OCI-LY7 (cell line): ENCODE data around the gene TTC7B.

Experiments used
- EZH2phosphoT487 ChIP-seq: fragments of 200-600 bp; sonication (generic); IDR thresholded peaks from 2 replicates; pipeline ENCODE4 v1.6.1; 2018; ENCODE audit warnings: low read depth, borderline replicate concordance, mild to moderate bottlenecking, mixed run types, antibody characterized with exemption, low read length, moderate library complexity, mixed read lengths
- TF ChIP-seq, protein P1 (sequence below): fragments of 200-600 bp; sonication (generic); conservative IDR thresholded peaks from 2 replicates; pipeline ENCODE4 v1.5.1; 2014; ENCODE audit warnings: mild to moderate bottlenecking, antibody characterized with exemption, low read length, moderate library complexity, mixed read lengths

DNA sequence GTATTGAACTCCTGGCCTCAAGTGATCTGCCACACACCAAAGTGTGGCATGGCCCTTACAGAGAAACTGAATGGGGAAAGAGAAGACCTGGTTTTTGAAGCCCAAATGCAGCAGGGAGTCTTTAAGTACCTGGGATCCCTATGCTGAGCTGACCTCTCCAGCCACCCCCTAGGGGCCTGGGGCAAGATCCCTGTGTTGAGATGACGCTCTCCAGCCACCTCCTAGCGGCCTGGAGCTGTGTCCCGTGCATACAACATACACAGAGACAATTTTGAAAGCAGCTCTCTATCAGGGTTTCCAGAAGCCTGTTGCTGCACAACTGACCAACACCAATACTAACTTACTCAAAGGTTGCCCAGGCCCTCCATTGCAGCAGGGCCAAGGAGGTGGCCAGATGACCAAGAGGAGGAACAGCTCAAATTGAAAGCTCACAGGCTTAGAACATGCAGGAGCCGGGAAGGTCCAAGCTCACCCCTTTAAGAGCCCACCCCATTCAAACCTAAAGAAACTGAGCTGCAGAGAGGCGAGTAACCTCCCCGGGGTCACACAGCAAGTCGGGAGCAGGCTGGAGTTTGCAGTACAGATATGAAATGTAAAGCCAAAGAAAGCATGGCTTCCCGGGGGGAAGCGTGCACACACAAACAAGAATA, 31.5 kb downstream of the TTC7B start:
- TF ChIP-seq, protein P1, sequence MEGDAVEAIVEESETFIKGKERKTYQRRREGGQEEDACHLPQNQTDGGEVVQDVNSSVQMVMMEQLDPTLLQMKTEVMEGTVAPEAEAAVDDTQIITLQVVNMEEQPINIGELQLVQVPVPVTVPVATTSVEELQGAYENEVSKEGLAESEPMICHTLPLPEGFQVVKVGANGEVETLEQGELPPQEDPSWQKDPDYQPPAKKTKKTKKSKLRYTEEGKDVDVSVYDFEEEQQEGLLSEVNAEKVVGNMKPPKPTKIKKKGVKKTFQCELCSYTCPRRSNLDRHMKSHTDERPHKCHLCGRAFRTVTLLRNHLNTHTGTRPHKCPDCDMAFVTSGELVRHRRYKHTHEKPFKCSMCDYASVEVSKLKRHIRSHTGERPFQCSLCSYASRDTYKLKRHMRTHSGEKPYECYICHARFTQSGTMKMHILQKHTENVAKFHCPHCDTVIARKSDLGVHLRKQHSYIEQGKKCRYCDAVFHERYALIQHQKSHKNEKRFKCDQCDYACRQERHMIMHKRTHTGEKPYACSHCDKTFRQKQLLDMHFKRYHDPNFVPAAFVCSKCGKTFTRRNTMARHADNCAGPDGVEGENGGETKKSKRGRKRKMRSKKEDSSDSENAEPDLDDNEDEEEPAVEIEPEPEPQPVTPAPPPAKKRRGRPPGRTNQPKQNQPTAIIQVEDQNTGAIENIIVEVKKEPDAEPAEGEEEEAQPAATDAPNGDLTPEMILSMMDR, result no peak
- no peak for TF ChIP-seq EZH2phosphoT487
